HG03342 (cell line): ENCODE measurements around the gene ARL13A.
"Not testable (repeated sequence)": the region's sequence is repeated elsewhere in the genome, so short reads cannot be mapped to it uniquely, and the experiment has no call there.

Source experiments
- ATAC-seq: cut with Tn5 transposase; IDR thresholded peaks from one replicate; pipeline ENCODE4 v1.9.1; 2021; ENCODE audit warnings: mild to moderate bottlenecking, moderate library complexity; ENCODE audit not compliant: unreplicated experiment

Gene ARL13A

DNA sequence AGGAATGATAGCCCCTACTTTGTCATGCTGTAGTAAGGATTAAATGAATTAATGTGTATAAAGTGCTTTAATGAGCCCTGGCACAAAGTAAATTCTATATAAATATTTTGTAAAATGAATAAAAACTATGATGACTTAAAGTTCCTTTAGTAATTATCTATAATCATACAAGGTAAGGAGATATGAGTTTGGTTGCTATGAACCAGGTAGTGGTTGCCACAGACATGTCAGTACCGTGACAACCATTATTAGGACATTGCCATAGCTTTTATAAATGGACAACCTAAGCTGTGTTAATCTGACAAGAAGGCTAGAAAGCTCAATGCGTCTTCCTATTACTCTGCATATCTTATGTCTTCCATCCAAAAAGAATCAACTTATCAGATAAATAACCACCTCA lies at the start of gene ARL13A:
Gene ARL13A, plus strand, starts transcription at position 301 of the 400 bp plus-strand sequence. CDS start 3,982 bp downstream, outside the sequence.
- ATAC-seq, result no peak

DNA sequence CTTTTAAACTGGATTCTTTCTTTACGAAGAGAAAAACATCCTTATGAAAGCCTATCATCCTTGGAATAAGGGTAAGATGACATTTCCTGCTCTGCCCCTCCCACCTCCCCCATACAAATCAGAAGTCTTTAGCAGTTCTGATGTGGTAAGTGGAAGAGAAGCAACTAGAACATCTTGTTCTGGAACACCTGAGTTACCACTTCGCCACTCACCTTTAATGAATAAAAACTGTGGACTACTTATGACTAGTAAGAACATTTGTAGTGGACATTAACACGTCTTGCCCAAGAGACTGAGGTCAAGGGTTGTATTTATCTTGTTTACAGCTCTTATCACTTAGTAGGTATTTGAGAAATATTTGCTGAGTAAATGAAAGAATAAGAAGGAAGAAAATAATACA lies 45.1 kb upstream of the ARL13A start:
- ATAC-seq, result no peak

DNA sequence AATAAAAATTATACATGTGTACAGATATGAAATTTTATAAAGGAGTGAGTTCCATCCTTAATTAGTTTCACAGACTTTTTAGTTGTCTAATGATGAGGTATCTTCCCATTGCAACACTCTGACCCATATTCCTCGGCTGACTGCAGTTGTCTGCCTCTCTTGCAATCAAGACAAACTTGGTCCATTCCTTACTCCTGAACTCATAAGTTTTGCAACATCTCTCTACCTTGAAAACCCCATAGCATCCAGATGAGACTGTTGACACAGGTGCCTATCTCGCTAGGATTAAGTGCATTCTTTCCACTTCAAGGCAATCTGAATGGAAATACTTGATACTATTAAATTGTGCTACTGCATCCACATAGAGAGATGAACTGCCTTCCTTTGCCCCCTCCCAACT lies 43.1 kb upstream of the ARL13A start:
- ATAC-seq, result no peak

DNA sequence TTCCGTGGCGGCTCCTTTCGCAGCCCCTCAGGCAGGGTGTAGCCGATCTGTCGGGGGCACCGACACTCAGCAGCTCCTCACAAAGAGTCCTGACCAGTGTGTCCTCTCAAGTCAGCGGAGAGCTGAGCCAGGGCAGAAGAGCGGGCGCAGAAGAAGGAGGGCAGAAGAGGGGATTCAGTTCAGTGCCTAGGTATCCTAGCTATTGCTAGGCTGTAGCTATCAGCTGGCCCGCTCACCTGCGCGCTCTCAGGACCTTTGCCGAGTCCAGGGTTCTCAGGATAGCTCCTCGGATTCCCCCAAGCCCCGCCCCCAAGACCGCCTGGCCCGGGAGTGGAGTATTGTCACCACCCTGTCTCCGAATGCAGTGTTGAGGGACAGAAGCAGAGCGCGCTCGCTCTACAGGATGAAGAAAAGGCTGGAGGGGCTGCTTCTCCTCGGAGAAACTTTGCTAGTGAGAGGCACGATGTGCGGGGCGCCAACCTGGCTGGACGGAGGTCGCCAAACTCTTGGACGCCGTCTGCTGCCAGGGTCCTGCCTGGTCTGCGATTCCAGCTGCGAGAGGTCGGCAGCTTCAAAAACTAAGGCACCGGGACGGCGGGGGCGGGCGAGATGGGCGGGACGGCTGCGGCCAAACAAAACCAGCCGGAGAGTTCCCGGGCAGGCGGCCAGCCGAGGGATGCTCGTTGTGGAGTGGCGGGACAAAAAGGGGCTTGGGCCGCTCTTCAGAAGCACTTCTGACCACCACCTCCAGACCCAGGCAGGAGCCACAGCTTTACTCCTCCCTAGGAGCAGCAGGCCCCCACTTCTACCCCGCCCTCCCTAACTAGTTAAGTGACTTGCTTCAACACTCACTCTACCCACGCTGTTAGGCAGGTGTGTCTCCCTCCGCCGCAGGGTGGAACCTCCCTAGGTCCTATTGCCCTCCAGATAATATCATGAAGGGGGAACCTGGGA lies 40.6 kb upstream of the ARL13A start, which contains the start of gene XKRX:
Gene XKRX, minus strand, starts transcription at position 258 of the 954 bp plus-strand sequence. CDS start 613 bp downstream, outside the sequence.
- ATAC-seq, result peak; percentile 64

DNA sequence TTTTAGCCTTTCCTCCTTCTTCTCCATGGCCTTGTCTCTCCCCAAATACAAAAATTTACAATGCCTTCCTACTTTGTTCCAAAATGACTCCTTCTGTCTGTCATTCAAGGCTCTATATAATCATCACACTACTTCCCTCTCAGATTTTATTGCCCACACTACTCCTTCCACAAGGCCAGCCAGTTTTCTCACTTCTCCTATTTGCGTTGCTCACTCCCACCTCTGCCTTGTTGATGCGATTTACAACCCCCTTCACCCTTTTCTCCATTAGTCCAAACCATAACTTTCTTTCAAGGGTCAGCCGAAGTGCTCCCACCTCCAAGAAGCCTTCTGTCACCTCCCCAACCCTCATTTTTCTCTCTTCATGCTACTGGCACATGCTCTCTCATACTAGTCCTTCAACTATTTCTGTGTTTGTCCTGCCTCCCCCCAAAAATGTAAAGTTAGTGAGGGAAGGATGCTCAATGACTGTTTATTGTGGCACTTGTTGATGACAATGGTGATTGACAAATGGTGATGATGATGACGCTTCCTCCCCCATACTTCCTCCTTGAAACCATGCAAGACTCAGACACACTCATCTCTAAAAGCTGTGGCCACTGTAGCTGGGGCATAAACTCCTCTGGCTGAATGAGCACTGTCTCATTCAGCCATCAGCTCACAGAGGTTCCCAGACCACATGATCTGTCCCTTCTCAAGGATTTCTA lies 38.1 kb upstream of the ARL13A start:
- peak; percentile 71 for ATAC-seq

DNA sequence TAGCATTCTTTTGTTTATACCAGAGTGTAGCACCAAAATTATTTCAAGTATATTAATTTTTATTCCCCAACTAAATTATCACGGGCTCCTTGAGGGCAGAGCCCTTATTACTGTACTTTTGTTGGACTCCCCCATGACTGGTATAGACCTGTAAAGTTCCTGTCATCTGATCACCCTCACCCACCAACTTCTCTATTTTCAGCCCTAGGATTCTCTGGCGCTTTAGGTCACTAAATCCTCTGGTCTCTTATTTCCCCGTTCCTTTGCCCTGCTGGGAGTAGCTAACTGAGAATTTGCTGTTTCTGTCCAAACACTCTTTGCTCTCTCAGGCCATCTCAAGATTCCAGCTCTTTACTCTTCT lies 37.6 kb upstream of the ARL13A start:
- ATAC-seq, result peak; percentile 12

DNA sequence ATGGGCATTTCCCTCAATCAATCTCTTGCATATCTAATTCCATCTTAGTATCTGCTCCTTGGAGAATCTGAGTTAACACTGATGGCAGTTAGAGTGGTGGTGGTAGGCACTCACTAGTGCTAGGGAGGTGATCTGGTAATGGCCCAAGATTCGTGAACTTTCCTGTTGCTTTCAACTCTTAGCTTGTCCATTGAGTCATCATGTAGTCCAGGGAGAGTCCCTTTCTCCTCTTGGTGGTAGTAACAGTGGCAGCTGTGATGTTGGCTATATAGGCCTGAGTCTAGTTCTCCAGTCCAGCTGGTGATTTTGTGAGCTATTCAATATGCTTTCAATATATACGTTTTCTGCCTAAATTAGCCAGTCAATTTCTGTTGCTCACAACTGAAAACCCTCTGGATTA lies 33.7 kb upstream of the ARL13A start:
- no peak for ATAC-seq

DNA sequence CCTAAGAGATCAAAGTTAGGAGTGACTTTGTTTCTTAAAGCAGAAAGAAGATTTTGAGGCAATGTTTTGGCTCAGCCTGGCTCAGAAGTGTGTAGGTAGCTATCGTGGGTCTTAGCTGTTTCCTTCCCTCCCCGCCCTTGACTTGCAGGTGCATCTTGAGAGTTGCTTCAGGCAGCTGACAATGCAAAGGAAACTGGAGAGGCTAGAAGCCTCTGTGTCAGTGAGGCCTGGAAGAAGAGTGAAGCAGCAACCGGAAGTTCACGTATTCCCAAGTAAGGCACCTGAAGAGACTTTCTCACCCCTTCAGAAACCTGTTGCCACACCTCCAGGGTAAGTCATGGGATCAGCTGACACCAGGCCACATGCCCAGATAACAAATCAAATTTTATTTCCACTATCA lies 30.2 kb upstream of the ARL13A start:
- ATAC-seq, result no peak

DNA sequence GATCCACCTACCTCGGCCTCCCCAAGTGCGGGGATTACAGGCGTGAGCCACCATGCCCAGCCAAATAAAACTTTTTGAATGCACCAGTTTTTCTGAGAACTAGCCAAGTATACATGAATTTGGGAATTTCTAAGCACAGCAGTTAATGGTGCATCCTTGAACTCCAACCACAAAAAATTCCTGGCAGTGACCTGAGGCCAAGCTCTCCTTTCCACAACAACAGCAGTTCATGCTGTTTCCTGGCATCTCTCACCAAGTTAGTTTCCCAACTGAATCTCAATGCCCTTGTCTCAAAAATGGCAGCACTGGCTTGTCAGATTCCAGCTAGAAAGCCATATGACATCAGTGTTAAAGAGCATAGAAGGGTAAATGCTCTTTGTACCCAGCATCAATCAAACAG lies 24.9 kb upstream of the ARL13A start:
- no peak for ATAC-seq

DNA sequence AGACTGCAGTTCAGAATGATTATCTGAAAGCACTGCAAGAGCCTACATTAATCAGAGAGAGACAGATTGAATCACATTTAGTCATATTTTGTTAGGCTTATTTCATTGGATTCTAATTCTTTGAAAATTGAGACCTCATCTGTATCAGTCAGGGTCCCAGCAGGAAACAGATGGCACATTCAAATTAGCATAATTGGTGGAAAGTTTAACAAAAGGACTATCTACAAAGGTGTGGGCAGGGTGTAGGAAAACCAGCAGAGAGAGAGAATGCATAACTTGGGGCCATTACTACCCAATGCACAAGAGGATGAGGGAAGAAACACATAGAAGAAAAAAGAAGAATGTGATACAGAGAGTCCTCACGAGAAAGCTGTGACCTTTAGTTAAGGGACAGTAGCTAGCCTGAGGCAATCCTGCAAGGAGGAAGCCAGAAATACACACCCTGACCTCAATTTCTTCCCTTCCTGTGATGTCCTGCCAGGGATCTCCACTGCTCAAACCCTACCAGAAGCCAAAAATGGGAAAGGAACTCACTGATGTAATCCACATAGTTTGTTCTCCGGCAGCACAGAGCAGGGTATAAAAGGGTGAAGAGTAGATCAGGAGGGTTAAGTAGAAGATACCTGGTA lies 23.1 kb upstream of the ARL13A start:
- no peak for ATAC-seq

DNA sequence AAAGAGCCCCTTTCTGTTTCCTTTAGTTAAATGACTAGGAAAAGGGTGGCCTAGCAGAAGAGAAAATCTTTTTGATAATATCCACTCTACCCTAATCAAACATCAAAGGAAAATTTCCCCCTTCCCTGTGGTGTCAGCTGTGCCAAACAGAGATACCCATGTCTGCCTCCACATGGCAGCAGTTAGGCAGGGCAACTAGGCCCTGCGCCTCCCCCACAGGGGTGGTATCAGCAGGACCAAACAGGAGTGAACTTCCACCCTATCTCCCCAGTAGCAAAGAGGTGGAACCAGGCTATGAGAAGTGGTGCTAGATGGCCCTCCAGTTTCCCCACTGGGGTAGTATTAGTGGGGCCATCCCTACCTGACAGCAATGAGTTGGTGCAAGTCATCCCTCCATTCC lies 21.0 kb upstream of the ARL13A start:
- ATAC-seq, result no peak

DNA sequence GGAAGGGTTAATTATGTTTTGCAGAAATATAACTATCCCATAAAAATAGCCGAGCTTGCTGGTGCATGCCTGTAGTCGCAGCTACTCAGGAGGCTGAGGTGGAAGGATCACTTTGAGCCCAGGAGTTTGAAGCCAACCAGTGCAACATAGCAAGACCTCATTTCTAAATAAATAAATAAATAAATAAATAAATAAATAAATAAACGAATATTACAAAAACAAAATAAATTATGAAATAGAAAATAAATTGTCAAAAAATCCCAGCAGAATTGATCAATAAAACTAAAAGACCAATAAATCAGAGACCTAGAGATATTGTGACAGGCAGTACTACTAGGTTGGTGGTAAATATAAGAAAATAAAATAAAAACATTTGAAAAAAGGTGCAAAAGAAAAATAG lies 6.7 kb upstream of the ARL13A start:
- no peak for ATAC-seq

DNA sequence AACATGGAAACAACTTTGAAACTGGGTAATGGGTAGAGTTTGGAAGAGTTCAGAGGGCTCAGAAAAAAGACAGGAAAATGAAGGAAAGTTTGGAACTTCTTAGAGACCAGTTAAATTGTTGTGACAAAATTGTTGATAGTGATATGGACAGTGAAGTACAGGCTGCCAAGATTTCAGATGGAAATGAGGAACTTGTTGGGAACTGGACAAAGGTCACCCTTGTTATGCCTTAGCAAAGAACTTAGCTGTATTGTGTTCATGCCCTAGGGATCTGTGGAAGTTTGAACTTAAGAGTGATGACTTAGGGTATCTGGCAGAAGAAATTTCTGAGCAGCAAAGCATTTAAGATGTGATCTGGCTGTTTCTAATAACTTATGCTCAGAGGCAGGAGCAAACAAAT lies 5.1 kb upstream of the ARL13A start:
- ATAC-seq, result no peak

DNA sequence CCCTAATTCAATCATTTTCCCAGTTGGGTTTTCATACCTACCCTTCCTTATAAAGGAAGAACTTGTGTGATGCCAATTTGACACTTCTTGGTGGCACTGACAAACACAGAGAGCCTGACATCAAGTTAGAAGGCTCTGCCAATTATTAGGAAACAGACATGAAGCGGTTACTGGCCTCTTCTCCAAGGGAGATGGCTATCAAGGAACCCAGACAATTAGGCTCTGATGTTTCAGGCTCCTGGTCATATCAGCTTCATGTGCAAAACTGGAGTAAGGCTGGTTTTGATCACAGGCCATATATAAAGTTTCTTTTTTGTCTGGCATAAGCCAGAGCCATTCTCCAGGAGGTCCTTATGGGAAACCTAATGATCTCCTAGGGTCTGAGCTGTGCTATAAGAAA lies 428 bp downstream of the ARL13A start:
- ATAC-seq, result no peak

DNA sequence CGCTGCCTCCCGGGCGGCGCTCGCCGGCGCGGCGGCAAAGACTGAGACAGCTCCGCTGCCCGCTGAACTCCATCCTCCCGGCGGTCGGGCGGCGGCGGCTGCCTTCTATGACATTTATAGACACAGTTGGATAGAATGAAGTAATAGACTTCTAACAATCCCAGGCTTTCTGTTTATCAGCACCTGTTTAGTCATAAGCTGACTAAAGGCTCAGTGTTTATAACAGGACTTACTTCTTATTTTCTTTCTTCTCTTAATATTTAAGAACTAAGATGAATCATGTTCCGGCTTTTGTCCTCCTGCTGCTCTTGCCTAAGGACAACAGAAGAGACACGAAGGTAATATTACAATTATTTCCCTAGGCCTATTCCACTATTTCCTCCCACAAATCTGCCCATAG lies 3.9 kb downstream of the ARL13A start:
- ATAC-seq, result no peak

DNA sequence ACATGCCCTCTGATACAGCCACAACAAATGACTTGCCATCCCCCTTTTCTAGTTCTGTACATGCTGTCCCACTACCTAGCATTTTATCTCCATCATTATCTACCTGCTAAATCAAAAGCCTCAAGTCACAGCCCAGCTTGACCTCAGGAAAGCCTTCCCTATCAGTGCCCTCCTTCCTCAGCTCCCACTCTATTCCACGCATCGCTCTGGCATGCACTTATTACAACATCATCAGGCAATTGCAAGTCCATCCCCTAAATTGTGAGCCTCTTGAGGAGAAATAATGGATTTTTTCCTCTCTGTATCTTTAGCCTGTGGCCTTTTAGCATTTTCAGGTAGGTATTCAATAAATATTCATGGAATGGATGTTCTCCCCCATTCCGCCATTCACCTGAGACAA lies 5.7 kb downstream of the ARL13A start:
- no peak for ATAC-seq

DNA sequence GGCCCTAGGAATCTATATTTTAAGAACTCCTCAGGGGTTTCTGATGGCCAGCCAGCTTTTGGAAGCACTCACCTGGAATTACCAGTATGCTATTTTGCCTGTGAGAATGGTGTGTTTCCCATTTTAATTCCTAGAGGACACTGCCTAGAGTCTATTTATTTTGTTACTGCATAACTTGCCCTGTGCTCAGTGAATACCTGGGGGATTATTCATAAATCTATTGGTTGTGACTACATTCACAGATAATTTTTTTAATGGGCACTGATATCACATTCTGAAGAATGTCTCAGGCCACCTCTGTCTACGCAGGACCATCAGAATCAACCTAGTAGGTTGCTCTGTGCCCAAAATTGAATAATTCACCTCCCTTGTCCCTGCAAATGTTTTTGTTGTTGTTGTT lies 6.7 kb downstream of the ARL13A start:
- no peak for ATAC-seq

DNA sequence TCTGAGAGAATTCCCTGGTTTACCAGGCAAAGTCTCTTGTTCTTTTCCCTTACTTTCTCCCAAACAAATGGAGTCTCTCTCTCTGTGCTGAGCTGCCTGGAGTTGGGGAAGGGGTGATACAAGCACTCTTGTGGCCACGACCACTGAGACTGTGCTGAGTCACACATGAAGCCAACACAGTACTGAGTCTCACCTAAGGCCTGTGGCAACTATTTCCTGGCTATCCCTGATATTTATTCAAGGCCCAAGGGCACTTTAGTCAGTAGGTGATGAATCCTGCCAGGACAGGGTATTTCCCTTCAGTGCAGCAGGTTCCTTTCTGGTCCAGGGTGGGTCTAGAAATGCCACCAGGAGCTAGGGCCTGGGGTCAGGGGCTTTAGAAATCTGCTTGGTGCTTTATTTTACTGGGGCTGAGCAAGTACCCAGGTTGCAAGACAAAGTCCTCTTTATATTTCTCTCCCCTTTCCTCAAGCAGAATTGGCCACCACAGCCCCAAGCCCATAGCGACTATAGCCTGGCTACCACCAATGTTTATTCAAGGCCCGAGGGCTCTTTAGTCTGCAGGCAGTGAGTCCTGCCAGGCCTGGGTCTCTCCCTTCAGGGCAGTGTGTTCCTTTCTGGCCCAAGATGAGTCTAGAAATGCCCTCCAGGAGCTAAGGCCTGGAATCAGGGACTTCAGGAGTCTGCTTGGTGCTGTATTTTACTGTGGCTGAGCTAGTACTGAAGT lies 10.5 kb downstream of the ARL13A start:
- ATAC-seq, result no peak

DNA sequence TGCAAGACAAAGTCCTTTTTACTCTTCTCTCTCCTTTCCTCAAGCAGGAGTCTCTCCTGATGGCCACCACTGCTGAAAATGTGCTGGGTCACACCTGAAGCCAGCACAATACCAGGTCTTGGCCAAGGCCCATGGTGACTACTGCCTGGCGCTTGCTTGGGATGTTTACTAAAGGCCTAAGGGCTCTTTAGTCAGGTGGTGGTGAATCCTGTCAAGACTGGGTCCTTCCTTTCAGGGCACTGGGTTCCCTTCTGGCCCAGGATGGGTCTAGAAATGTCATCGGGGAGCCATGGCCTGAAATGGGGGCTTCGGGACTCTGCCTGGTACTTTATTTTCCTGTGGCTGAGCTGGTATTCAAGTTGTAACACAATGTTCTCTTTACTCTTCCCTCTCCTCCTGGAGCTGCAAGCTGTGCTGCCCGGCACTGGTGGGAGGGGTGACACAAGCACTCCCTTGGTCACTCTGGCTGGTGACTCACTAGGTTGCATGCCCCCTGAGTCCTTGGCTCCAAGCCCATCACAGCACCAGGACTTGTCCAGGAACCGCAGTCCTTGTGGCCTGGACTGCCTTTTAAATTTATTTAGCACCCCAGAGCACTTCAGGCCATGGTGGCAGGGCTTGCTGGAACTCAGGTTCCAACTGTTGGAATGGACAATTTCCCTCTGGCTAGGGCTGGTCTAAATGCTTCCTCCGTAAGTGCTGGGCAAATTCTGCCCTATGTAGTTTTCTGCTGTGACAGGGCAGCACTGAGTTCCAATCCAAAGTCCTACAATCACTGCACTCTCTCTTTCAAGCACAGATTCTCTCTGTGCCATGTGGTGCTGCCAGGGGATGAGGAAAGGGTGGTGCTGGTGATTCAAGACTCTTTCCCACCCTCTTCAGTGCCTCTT lies 11.3 kb downstream of the ARL13A start:
- ATAC-seq, result no peak

DNA sequence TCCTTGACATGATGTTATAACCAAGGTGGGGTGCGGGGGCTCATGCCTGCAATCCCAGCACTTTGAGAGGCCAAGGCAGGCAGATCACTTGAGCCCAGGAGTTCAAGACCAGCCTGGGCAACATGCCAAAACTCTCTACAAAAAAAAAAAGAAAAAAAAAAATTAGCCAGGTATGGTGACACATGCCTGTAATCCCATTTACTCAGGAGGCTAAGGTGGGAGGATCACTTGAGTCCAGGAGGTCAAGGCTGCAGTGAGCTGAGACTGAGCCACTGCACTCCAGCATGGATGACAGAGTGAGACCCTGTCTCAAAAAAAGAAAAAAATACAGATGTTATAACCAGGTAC lies 12.0 kb downstream of the ARL13A start:
- ATAC-seq, result not testable (repeated sequence)
